GM12878 (cell line): Measurements from ENCODE around the gene TMEM151A. TPM values are rescaled to one million over a fixed set of nuclear protein-coding genes. Genes with fewer than 3 reads are reported as not detected.

Experiments used
- LARP7 ChIP-seq: fragments of 450-650 bp; IDR thresholded peaks from 2 replicates; pipeline ENCODE4 v1.6.1; 2017; ENCODE audit warnings: mild to moderate bottlenecking
- MLLT1 ChIP-seq: fragments of 450-650 bp; IDR thresholded peaks from 2 replicates; pipeline ENCODE4 v1.6.1; 2016; ENCODE audit warnings: mild to moderate bottlenecking
- MTA2 ChIP-seq: fragments of 450-650 bp; IDR thresholded peaks from 2 replicates; pipeline ENCODE4 v1.6.1; 2016; ENCODE audit warnings: low read depth, mild to moderate bottlenecking, moderate library complexity
- MTA3 ChIP-seq: IDR thresholded peaks from 2 replicates; pipeline ENCODE4 v1.6.1; 2012; ENCODE audit warnings: low read length, inconsistent platforms, borderline replicate concordance
- MXI1 ChIP-seq: fragments of 150-350 bp; IDR thresholded peaks from 2 replicates; pipeline ENCODE4 v1.6.1; 2011; ENCODE audit warnings: low read depth, mild to moderate bottlenecking, inconsistent platforms, low read length, improper control_type of control experiment
- PBX3 ChIP-seq: IDR thresholded peaks from 2 replicates; pipeline ENCODE4 v1.6.1; 2011; ENCODE audit warnings: mild to moderate bottlenecking, low read depth, low read length, moderate library complexity; ENCODE audit not compliant: insufficient replicate concordance
- RELB ChIP-seq: fragments of 450-650 bp; IDR thresholded peaks from 2 replicates; pipeline ENCODE4 v1.6.1; 2017; ENCODE audit warnings: low read depth, mild to moderate bottlenecking, moderate library complexity
- ZNF592 ChIP-seq: fragments of 450-650 bp; IDR thresholded peaks from 2 replicates; pipeline ENCODE4 v1.6.1; 2017; ENCODE audit warnings: mild to moderate bottlenecking, moderate library complexity
- polyA plus RNA-seq, 11 experiments: library from polyadenylated mRNA; depleted of rRNA in 4 of 11; unstranded in 6 of 11; stranded (reverse) in 5 of 11; fragments of >200 nt; fragmentation: Nextera tagmentation in 4 of 11; fragmentation: Illumina TruSeq in 1 of 11; extraction: Ambion mirVana in 4 of 11; extraction: Trizol in 1 of 11; gene quantifications; 1 replicate in 1 of 11; 2 replicates in 10 of 11; pipeline versions ENCODE4 v1.2.1 to v1.2.3, GENCODE V29; 2011 to 2016; ENCODE audit warnings: inconsistent platforms in 2 of 11, missing spikeins in 2 of 11, low read depth in 1 of 11
- total RNA-seq, 4 experiments: library from RNA; depleted of rRNA in 3 of 4; stranded (reverse); fragments of >200 nt in 3 of 4; fragmentation: Illumina TruSeq in 1 of 4; extraction: Trizol in 1 of 4; gene quantifications; 2 replicates each; pipeline versions ENCODE4 v1.2.1 to v1.2.3, GENCODE V29; 2013 to 2021

Gene TMEM151A
- total and polyA plus RNA-seq, 10 of the 15 experiments (the other 5 are each of a cell fraction or from before 2014, with no cell fraction given) = not detected

DNA sequence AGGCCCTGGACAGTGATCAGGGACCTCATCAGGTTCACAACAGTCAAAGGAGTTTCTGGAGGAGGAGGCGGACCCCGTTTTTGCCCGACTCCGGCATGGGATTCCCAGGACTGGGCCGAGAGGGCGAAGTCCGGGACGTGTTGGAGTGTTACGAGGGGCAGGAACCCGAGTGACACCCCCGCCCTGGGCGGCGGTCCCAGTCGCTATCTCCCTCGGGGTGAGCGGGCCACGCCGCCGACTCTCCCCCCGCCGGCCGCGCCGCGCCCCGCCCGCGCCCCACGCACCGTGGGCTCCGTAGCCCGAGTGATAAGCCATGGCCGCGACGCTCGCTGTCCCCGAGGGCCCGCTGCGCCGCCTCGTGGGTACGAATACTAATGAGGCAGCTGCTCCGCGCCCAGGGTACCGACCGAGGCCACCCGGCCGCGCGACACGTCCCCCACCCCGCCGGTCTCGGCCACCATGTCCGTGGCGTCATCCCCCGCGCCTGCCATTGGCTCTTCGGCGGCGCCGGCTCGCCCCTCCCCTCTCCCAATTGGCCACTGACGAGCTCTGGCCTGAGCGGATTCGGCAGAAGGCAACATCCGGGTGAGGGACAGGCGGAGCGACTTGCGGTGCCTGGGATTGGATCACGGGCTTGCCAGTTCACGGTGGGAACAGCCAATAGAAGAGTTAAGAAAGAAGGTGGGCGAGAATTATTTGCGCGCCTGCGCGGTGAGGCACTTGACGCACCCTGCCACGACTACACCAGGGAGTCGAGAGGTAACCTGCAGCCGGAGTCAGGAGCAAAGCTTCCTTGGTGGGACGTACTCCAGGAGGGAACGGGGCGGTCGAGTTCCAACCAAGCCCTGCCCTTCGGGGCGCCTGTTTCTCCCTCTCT is 2.8 kb upstream of the TMEM151A start, which contains the start of gene YIF1A (continued):
- no peak for TF ChIP-seq ZNF592
- peak; percentile 94 for TF ChIP-seq PBX3
- no peak for TF ChIP-seq MXI1
- TF ChIP-seq RELB = peak; percentile 71; the same call in 1 of the 2 replicates
- 0 out of 2 replicates have a peak, but pooled peaks have one; percentile 64 for TF ChIP-seq MLLT1
- TF ChIP-seq LARP7 = peak; percentile 83
- no peak for TF ChIP-seq MTA2
- TF ChIP-seq MTA3 = no peak
